ENCODE results near the gene EMC1. TPM values are rescaled to one million over a fixed set of nuclear protein-coding genes. Genes with fewer than 3 reads are reported as not detected.

EMC1 gene
- total RNA-seq, 1 experiment from 2014 or later = 60.0 TPM

DNA sequence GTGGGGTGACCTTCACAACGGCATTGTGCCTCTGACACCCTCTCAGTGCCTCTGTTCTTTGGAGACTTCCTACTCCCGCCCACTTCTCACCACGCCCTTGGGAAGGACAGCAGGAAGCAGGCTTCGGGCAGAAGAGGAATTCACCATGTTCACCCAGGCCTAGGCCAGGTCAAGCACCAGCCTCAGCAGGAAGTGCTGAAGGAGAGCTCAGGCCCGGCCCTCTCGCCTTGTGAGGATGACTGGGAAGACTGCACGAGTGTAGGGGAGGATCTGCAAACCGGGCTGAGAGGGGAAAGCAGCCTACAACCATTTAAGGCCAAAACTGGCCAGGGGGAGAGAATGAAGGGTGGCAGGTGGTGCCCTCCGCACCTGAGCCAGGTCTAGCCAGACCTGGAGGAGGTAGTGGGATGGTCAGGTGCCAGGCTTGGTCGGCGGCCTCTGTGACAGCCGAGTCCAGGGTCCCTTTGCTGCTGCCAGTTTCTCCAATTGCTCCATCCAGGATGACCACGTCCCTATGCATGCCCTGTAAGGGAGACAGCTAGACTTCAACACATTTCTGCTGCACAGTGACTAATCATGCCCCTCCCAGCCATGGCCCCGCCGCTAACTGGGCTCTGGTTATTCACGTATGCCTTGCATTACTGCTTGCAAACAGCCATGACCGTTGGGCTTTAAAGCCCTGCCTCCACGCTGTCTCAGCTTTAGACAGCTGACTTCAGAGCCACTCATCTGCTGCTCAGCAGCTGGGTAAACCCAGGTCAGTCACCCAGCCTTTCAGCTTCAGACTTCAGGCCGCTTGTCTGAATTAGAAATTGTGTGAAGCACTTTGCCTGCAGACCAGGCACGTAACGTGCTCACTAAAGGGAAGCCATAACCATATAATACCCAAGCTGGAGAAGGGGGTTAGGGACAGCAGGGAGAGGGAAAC is 9.2 kb upstream of the EMC1 start:
- H3K79me2 ChIP-seq (ENCODE audit: insufficient read depth, low read length) = peaks cover under 1% of the 10 kb centered on the region; the same call in 1 of the 2 replicates
- no peaks in the 10 kb centered on the region for H3K27me3 ChIP-seq (ENCODE audit: insufficient read depth, low read length)
- no peaks in the 10 kb centered on the region for H3K23me2 ChIP-seq (ENCODE audit: insufficient read length, low read depth, low read length, poor library complexity, severe bottlenecking)
- TF ChIP-seq, protein P1, sequence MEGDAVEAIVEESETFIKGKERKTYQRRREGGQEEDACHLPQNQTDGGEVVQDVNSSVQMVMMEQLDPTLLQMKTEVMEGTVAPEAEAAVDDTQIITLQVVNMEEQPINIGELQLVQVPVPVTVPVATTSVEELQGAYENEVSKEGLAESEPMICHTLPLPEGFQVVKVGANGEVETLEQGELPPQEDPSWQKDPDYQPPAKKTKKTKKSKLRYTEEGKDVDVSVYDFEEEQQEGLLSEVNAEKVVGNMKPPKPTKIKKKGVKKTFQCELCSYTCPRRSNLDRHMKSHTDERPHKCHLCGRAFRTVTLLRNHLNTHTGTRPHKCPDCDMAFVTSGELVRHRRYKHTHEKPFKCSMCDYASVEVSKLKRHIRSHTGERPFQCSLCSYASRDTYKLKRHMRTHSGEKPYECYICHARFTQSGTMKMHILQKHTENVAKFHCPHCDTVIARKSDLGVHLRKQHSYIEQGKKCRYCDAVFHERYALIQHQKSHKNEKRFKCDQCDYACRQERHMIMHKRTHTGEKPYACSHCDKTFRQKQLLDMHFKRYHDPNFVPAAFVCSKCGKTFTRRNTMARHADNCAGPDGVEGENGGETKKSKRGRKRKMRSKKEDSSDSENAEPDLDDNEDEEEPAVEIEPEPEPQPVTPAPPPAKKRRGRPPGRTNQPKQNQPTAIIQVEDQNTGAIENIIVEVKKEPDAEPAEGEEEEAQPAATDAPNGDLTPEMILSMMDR (conservative IDR thresholded peaks at IDR 0.05) = no peak
- H3K27ac Mint-ChIP-seq = peak overlapping the region in 1 of 3 experiments; percentile 45; a peak in 1 of 7 replicates
- H3K9me3 Mint-ChIP-seq = no peaks in the 10 kb centered on the region
- H3K4ac ChIP-seq (ENCODE audit: low read depth, low read length) = no peak overlapping the region
- no peak for DNase-seq
- no peak overlapping the region for H3T11ph ChIP-seq (ENCODE audit: low read length)
- H3K27ac ChIP-seq (ENCODE audit: insufficient read length, low read depth, low read length) = no peak overlapping the region
- no peak overlapping the region for H2BK5ac ChIP-seq (ENCODE audit: insufficient read length, low read length)
- no peak overlapping the region for H2BK20ac ChIP-seq (ENCODE audit: low read depth, low read length, poor library complexity, severe bottlenecking)
- no peak overlapping the region for H3K4me3 Mint-ChIP-seq
- no peak overlapping the region for H2AFZ ChIP-seq (ENCODE audit: low read length)
- no peak overlapping the region for H4K8ac ChIP-seq (replicated peaks; ENCODE audit: insufficient read length, low read depth, low read length)
- H3K27me3 Mint-ChIP-seq (ENCODE audit: low read depth) = 0 out of 2 replicates have a peak, but pooled peaks cover 1% of the 10 kb centered on the region
- H2BK15ac ChIP-seq (ENCODE audit: low read depth, low read length) = no peak overlapping the region
- H4K91ac ChIP-seq (ENCODE audit: insufficient read length, low read depth, low read length) = no peak overlapping the region
- no peak overlapping the region for H3K18ac ChIP-seq (ENCODE audit: insufficient read length, low read depth, low read length)
- H3K4me2 ChIP-seq (ENCODE audit: insufficient read depth, insufficient read length, low read length) = no peak overlapping the region
- WGBS (ENCODE audit: extremely low coverage, insufficient read length, low lambda C conversion rate) = no CpG with 5 or more reads among the region's 21 CpGs
- no peaks in the 10 kb centered on the region for H3K4me1 ChIP-seq (ENCODE audit: insufficient read depth, low read length)
- H2AK5ac ChIP-seq (ENCODE audit: insufficient read length, low read length) = no peak overlapping the region
- H3K23ac ChIP-seq (ENCODE audit: insufficient read length, low read depth, low read length) = no peak overlapping the region
- no peak overlapping the region for H2BK120ac ChIP-seq (ENCODE audit: low read depth, low read length, poor library complexity, severe bottlenecking)
- no peak overlapping the region for H3K56ac ChIP-seq (ENCODE audit: insufficient read length, low read depth, low read length)
- no peak overlapping the region for H3K9ac ChIP-seq (ENCODE audit: extremely low read depth, insufficient read length, low read length)
- no peak overlapping the region for H2BK12ac ChIP-seq (ENCODE audit: insufficient read length, low read depth, low read length)
- no peak overlapping the region for H3K14ac ChIP-seq (ENCODE audit: insufficient read depth, low read length)
- no peak overlapping the region for H4K5ac ChIP-seq (ENCODE audit: insufficient read length, low read depth, low read length)
- peaks cover under 1% of the 10 kb centered on the region for H3K79me1 ChIP-seq (ENCODE audit: insufficient read depth, low read depth, low read length, poor library complexity, severe bottlenecking)
- no peaks in the 10 kb centered on the region for H3K9me3 ChIP-seq (ENCODE audit: control insufficient read depth, low read depth, low read length)
- H4K20me1 ChIP-seq (ENCODE audit: control insufficient read depth, insufficient read depth, insufficient read length) = no peaks in the 10 kb centered on the region
- no peaks in the 10 kb centered on the region for H3K4me1 Mint-ChIP-seq
- H3K36me3 Mint-ChIP-seq (ENCODE audit: insufficient read depth in 1 of 3, low read depth in 3 of 3) = peaks cover 29 to 53% (median 46%) of the 10 kb centered on the region in 3 experiments; a peak in 6 of 7 replicates

Data from H9 (cell line).